ENCODE measurements around the gene CALHM1.

Gene CALHM1

GRCh38 chr10:103452506-103453230 lies 6.0 kb downstream of the CALHM1 start:
- no peak for DNase-seq

DNA sequence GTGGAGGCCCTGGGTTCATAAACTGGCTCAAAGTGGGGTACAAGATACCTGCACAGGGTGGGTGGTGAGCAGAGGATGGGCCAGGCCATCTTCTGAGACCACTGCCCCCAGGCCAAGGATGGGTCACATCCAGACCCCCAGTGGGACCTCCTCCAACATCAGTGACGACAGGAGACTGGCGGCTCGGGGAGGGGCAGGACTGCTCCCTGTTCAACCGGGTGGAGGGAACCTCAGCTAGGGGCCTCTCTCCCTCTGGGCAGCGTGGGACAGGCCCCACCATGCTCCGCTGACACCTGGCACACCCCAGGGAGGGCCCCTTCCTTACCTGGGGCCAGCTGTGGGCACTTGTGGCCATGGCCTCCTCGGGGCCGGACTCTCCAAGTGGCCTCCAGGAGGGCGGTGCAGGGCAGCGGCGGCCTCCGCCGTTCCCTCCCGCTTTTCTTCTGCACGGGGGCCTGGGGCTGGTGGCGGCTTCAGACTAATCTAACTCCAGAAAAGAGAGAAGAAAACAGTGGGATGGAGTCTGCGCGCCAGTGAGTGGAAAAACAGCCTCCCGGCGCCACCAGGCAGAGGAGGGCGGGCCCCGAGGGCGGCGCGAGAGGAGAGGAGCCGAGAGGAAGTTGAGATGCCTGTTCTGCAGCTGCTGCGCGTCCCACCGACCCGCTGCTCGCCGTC lies 6.7 kb downstream of the CALHM1 start, which contains the start of gene CALHM2:
CALHM2 (minus strand) TSS at position 540 of the 675 bp plus-strand sequence. CDS start 2,429 bp downstream, outside the sequence.
- peak; percentile 49 for DNase-seq

GRCh38 chr10:103451091-103451813 lies 7.4 kb downstream of the CALHM1 start:
- DNase-seq: peak; percentile 68

DNA sequence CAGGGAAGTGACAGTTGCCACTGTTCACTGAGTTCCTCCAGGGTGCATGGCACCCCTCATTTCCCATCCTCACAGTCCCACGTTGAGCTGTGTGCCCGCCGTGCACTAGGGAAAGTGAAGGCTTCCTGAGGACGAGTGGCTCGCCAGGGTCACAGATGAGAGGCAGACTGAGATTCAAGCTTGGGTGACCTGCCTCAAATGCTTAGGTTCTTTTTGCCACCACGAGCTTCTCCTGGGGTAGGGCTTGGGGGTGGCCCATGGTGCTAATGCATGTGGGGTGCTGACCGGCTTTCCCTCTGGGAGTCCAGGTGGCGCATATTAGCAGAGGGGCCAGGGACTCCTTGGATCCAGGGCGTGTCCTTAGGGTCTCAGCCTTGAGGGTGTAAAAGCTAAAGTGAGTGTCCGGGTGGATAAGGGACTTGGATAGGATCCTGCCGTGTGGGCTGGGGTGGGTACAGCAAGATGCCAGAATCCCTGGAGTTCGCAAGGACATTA lies 8.5 kb downstream of the CALHM1 start:
- no peak for DNase-seq

DNA sequence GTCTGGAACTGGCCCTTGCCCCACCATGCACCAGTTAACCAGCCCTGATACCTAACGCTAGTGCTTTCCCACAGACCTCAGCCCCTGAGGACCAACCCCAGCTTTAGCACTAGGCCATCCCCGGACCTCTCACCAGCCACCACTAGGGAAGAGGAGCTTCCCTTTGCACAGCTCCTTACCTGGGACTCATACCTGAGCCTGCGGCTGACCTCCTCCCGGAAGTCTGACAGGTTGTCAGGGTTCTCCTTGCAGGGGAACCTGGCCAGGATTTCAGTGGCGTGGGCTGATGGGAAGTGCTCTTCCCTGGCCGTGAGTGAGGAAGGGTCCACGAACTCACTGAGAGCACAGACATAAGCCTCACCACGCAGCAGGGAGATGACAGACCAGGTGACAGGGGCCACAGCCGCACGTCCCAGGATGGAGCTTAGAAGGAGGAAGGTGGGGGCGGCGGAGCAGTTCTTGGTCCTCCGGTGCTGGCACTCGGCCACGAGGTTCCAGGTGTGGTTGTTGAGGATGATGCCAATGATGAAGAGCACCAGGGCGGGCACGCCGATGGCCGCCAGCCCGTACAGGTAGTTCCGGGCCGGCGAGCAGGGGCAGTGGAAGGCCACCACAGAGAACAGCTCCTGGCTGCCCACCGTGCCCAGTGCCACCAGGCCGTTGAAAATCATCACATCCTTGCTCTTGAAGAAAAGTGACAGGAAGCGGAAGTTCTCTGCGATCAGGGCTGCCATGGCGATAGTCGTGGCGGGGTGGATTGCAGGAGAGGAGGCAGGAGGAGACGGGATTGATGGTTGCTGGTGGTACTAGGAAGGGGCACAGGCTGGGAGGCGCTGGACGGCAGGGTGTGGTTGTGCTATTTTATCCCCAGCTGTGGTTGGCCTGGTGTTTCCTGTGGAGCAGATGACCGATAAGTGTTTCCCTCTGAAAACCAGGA lies 9.2 kb downstream of the CALHM1 start:
- DNase-seq: no peak

- no peak for DNase-seq
Measured at GRCh38 chr10:103448746-103449145, 10.0 kb downstream of the CALHM1 start.

- DNase-seq: no peak
Measured at GRCh38 chr10:103447187-103447586, 11.5 kb downstream of the CALHM1 start.

GRCh38 chr10:103445767-103446567 lies 12.7 kb downstream of the CALHM1 start:
- no peak for DNase-seq

- DNase-seq: no peak
Measured at GRCh38 chr10:103445366-103445765, 13.3 kb downstream of the CALHM1 start.

- no peak for DNase-seq
Measured at GRCh38 chr10:103444478-103444877, 14.2 kb downstream of the CALHM1 start.

- no peak for DNase-seq
Measured at GRCh38 chr10:103443475-103444185, 15.1 kb downstream of the CALHM1 start.

DNA sequence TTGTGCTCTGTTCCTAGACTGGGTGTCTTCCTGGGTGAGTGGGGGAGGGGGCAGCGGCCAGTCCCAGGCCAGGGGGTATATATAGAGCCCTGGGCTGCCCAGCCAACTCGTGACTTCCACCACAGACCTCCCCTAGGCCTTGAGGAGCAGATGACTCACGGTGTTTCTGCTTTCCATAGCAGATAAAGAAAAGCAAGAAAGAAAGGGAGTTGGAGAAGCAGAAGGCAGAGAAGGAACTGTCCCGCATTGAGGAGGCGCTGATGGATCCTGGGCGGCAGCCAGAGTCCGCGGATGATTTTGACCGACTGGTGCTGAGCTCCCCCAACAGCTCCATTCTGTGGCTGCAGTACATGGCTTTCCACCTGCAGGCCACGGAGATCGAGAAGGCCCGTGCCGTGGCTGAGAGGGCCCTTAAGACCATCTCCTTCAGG lies 16.7 kb downstream of the CALHM1 start:
- no peak for DNase-seq

DNA sequence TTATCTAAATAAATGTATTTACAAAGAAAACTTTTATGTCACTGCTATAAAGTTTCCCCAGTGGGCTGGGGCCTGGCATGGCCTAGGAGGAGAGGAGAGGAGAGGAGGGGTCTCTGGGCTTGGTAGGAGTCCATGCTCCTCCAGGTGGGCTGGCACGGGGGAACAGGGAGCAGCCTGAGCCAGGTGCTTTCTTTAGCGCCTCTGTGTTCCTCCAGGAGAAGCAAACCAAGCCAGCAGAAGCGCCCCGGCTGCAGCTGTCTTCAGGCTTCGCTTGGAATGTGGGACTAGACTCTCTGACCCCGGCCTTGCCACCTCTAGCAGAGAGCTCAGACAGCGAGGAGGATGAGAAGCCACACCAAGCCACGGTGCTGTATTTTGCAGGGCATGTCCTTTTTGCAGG lies 17.1 kb downstream of the CALHM1 start:
- no peak for DNase-seq

DNA sequence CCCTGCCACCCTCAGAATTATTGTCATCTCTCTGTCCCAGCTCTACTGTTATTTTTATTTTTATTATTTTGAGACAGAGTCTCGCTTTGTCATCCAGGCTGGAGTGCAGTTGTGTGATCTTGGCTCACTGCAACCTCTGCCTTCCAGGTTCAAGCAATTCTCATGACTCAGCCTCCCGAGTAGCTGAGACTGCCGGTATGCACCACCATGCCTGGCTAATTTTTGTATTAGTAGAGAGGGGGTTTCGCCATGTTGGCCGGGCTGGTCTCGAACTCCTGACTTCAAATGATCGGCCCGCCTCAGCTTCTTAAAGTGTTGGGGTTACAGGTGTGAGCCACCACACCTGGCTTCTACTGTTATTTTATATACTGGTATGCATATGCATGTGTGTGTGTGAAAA lies 17.5 kb downstream of the CALHM1 start:
- no peak for DNase-seq

DNA sequence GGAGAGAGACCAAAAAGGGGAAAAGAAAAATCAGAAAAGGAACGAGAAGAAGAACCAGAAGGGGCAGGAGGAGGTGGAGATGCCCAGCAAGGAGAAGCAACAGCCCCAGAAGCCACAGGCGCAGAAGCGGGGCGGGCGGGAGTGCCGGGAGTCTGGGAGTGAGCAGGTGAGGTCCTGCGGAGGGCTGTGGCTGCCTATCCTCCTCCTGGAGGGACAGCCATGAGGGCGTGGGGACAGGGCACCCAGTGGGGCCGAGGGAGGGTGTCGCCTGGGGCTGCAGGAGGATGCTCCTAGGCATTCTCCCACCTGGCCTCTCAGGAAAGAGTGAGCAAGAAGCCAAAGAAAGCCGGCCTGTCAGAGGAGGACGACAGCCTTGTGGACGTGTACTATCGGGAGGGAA lies 18.3 kb downstream of the CALHM1 start:
- no peak for DNase-seq

- no peak for DNase-seq
Measured at GRCh38 chr10:103439776-103440175, 18.9 kb downstream of the CALHM1 start.

DNA sequence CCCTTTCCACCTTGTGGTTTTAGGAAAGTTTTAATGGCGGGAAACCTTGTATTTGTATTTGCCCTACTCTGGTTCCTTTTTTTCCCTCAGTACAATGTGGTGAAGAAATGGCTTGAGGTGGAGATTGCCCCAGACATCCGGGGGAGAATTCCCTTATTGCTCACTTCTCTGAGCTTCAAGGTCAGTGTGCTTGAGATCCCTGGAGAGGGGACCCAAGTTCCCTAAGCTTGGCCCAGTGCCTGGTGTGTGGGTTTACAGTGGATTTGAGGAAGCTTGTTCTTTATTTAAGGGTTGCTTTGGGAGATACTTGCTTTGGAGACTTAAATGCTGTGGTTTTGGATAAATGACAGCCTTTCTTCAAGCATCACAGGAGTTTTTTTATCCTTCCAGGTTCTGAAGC lies 24.8 kb downstream of the CALHM1 start:
- no peak for DNase-seq

GRCh38 chr10:103431902-103432301 lies 26.8 kb downstream of the CALHM1 start:
- no peak for DNase-seq

- DNase-seq: peak; percentile 45
Measured at GRCh38 chr10:103429647-103430046, 29.1 kb downstream of the CALHM1 start.

DNA sequence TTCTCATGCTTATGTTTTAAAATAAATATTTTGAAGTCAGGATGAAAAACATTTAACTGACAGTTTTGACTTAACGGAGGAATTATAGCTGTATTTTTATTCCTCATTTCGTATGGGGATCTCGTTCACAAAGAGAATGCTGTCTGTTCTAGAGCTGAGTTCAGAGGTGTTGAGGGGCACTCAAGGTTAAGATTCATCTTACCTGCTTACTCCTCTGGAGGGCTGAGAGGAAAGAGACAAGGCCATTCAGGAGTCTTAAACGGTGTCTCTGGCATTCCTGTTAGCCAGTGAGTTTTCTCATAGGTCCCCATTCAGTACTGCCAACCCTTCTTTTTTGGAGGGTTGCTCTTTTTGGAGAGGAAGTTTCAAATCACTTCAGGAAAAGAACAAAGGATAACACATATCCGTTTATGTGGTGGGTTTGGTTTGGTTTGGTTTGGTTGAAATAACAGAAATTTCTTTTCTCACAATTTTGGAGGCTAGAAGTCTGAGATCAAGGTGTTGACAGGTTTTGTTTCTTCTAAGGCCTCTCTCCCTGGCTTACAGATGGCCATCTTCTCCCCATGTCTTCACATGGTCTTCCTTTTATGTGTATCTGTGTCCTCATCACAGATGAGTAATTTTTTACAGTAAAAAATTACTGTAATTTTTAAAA lies 29.6 kb downstream of the CALHM1 start:
- DNase-seq: no peak
